Stomach (tissue), 4 donors: ENCODE measurements around the gene COMP.

ENCODE experiments used
- CTCF ChIP-seq, 7 experiments: fragments of 450-650 bp in 4 of 7; fragments of 200-600 bp in 3 of 7; sonication (generic) in 3 of 7; IDR thresholded peaks; one replicate each; pipeline ENCODE4 v1.5.1; 2016 to 2019; ENCODE audit warnings: antibody characterized with exemption in 7 of 7, control low read depth in 2 of 7, mild to moderate bottlenecking in 1 of 7
- POLR2A ChIP-seq, 4 donors: fragments of 450-650 bp; IDR thresholded peaks; one replicate each; pipeline ENCODE4 v1.6.1; 2016; ENCODE audit warnings: antibody characterized with exemption in 4 of 4, control low read depth in 2 of 4, mild to moderate bottlenecking in 1 of 4, moderate library complexity in 1 of 4

- TF ChIP-seq CTCF (IDR thresholded peaks at IDR 0.05), result no peak
- no peak for TF ChIP-seq POLR2A (IDR thresholded peaks at IDR 0.05)
Measured at GRCh38 chr19:18796239-18796638, 5.1 kb upstream of the COMP start.
